ENCODE measurements around the gene SLC2A1. TPM values are rescaled to one million over a fixed set of nuclear protein-coding genes. Genes with fewer than 3 reads are reported as not detected.
A peak's percentile ranks its signal among the peaks of the same experiment; 100 is the strongest.

The SLC2A1 gene
- polyA plus RNA-seq, 1 donor (not counting 4 experiments of a cell fraction or from before 2014, with no cell fraction given): 689 TPM

DNA sequence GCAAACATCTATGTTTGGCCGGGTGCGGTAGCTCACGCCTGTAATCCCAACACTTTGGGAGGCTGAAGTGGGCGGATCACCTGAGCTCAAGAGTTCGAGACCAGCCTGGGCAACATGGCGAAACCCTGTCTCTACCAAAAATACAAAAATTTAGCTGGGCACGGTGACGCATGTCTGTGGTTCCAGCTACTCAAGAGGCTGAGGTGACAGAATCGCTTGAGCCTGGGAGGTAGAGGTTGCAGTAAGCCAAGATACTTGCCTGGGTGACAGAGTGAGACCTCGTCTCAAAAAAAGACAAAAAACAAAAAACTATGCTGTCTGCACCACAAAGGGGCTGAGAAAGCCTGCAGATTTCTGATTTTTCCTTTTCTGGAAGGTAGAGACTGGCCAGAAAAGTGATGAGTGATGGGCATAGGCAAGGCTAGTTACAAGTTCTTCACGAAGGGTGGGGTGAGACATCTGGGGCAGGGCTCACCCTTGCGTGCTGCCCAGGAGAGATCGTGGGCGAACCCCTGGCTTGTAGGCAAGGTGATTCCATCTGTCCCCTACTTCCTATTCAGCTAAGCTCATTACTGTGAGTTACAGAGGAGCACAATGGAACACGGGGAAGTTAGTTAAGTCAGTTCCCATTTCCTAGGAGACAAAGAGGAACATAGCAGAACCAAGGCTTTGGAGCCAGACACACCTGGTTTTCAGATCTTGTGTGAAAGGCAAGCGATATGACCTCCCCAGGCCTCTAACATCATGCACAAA, 3.2 kb downstream of the SLC2A1 start:
- Histone ChIP-seq H3K27ac (ENCODE audit: control insufficient read depth, insufficient read depth, low read length) (peak overlapping the region; percentile 70), H3K79me2 (ENCODE audit: control insufficient read depth, insufficient read depth, low read length) (peaks cover 82% of the 10 kb centered on the region), H3K36me3 (ENCODE audit: control insufficient read depth in 2 of 2, extremely low read depth in 1 of 2, insufficient read depth in 2 of 2, low read length in 2 of 2) (peaks cover 20 to 42% of the 10 kb centered on the region in 2 experiments), H3K9me3 (ENCODE audit: control insufficient read depth, low read depth, low read length) (no peaks in the 10 kb centered on the region), H3K27me3 (ENCODE audit: control insufficient read depth, extremely low read depth, insufficient read depth, low read length) (no peaks in the 10 kb centered on the region), H3K9ac (ENCODE audit: control insufficient read depth, extremely low read depth, insufficient read depth, low read length) (peak overlapping the region; percentile 87), H4K20me1 (ENCODE audit: control insufficient read depth, extremely low read depth, insufficient read depth, low read length) (peaks cover 27% of the 10 kb centered on the region), H2AFZ (ENCODE audit: control insufficient read depth, low read length) (no peak overlapping the region), H3K4me1 (ENCODE audit: control insufficient read depth, extremely low read depth, insufficient read depth, low read length) (peaks cover 59% of the 10 kb centered on the region), H3K4me2 (ENCODE audit: control insufficient read depth, extremely low read depth, insufficient read depth, low read depth, low read length) (peak overlapping the region; percentile 97), H3K4me3 (ENCODE audit: control insufficient read depth in 2 of 3, extremely low read depth in 1 of 3, insufficient read depth in 2 of 3, low read depth in 1 of 3, low read length in 3 of 3) (peak overlapping the region; percentile 78 to 88 (median 85)), H3K9me1 (ENCODE audit: control insufficient read depth, extremely low read depth, insufficient read depth, low read length) (peaks cover 3% of the 10 kb centered on the region)
- TF ChIP-seq, protein P1, sequence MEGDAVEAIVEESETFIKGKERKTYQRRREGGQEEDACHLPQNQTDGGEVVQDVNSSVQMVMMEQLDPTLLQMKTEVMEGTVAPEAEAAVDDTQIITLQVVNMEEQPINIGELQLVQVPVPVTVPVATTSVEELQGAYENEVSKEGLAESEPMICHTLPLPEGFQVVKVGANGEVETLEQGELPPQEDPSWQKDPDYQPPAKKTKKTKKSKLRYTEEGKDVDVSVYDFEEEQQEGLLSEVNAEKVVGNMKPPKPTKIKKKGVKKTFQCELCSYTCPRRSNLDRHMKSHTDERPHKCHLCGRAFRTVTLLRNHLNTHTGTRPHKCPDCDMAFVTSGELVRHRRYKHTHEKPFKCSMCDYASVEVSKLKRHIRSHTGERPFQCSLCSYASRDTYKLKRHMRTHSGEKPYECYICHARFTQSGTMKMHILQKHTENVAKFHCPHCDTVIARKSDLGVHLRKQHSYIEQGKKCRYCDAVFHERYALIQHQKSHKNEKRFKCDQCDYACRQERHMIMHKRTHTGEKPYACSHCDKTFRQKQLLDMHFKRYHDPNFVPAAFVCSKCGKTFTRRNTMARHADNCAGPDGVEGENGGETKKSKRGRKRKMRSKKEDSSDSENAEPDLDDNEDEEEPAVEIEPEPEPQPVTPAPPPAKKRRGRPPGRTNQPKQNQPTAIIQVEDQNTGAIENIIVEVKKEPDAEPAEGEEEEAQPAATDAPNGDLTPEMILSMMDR (optimal IDR thresholded peaks at IDR 0.05 in 1 of 3, IDR thresholded peaks at IDR 0.05 in 1 of 3, conservative IDR thresholded peaks at IDR 0.05 in 1 of 3; ENCODE audit: extremely low read depth in 1 of 3, insufficient read depth in 2 of 3, low read length in 3 of 3): no peak
- TF ChIP-seq EZH2 (IDR thresholded peaks at IDR 0.05; ENCODE audit: low read length): no peak
- dilution Hi-C loops (cut with MboI; ENCODE audit: extremely low pct_ligation_motif_present, low sequenced_read_pairs): no loop called here
- DNase-seq (ENCODE audit: low read depth, low spot score): no peak
- FAIRE-seq: peak; percentile 67

DNA sequence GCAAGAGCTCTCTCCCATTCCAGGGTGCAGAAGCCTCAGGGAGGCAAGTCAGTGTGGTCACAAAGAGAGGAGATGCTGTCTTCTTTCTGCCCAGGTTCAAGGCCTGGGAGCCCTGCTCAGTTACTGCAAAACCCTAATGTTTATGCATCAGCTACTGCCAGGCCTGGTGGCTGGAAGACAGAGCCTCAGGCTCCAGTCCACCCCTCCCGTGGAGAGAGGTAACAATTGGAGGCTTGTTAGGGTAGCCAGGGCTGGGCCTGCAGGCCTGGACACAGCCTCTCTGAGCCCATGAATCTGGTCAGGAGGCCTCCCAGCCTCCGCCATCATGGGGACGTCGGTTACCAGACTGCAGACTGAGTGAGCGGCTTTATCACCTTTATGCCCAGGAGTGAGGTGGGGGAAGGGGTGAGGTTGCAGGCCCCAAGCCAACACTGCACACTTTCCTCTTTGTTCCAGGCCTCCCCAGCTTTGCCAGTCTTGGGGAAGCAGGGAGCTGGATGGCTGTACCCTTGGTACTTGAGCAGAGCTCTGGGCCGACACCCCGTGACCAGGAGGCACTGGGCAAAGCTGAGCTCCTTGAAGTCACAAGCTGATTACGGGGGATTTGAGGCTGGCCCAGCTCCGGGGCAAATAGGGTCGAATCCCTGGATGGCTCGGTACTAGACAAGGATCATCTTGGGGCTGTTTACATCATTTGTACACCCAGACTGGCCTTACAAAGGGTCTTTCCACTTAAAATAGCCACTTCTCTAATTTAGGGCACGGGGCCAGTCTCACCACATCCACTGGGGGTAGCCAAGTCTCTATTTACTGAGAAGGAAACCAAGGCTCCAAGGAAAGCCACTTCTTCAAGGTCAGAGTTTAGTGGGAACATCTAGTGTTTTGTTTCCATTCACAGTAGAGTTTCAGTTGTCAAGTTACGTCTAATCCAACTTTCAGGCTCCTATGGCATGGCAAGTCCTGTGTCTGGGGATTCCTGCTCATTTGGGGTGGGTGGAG, 5.2 kb downstream of the SLC2A1 start:
- H3K9ac ChIP-seq (ENCODE audit: control insufficient read depth, extremely low read depth, insufficient read depth, low read length): peak overlapping the region; percentile 66
- H3K36me3 ChIP-seq (ENCODE audit: control insufficient read depth in 2 of 2, extremely low read depth in 1 of 2, insufficient read depth in 2 of 2, low read length in 2 of 2): peaks cover 30 to 50% of the 10 kb centered on the region in 2 experiments
- peaks cover 92% of the 10 kb centered on the region for H3K79me2 ChIP-seq (ENCODE audit: control insufficient read depth, insufficient read depth, low read length)
- H3K27ac ChIP-seq (ENCODE audit: control insufficient read depth, insufficient read depth, low read length): peak overlapping the region; percentile 77
- H3K4me3 ChIP-seq (ENCODE audit: control insufficient read depth in 2 of 3, extremely low read depth in 1 of 3, insufficient read depth in 2 of 3, low read depth in 1 of 3, low read length in 3 of 3): peak overlapping the region; percentile 3 to 47 (median 47)
- DNase-seq (ENCODE audit: low read depth, low spot score) (no peak), FAIRE-seq (no peak)
- H2AFZ ChIP-seq (ENCODE audit: control insufficient read depth, low read length): no peak overlapping the region
- TF ChIP-seq, protein P1 (optimal IDR thresholded peaks at IDR 0.05 in 1 of 3, IDR thresholded peaks at IDR 0.05 in 1 of 3, conservative IDR thresholded peaks at IDR 0.05 in 1 of 3; ENCODE audit: extremely low read depth in 1 of 3, insufficient read depth in 2 of 3, low read length in 3 of 3): no peak
- H3K27me3 ChIP-seq (ENCODE audit: control insufficient read depth, extremely low read depth, insufficient read depth, low read length): no peaks in the 10 kb centered on the region
- H3K4me2 ChIP-seq (ENCODE audit: control insufficient read depth, extremely low read depth, insufficient read depth, low read depth, low read length): peak overlapping the region; percentile 74
- peaks cover 3% of the 10 kb centered on the region for H3K9me1 ChIP-seq (ENCODE audit: control insufficient read depth, extremely low read depth, insufficient read depth, low read length)
- peaks cover 35% of the 10 kb centered on the region for H4K20me1 ChIP-seq (ENCODE audit: control insufficient read depth, extremely low read depth, insufficient read depth, low read length)
- peaks cover 71% of the 10 kb centered on the region for H3K4me1 ChIP-seq (ENCODE audit: control insufficient read depth, extremely low read depth, insufficient read depth, low read length)
- no peaks in the 10 kb centered on the region for H3K9me3 ChIP-seq (ENCODE audit: control insufficient read depth, low read depth, low read length)
- dilution Hi-C loops (cut with MboI; ENCODE audit: extremely low pct_ligation_motif_present, low sequenced_read_pairs): no loop called here
